ENCODE measurements around the gene ADGRD1.

DNA sequence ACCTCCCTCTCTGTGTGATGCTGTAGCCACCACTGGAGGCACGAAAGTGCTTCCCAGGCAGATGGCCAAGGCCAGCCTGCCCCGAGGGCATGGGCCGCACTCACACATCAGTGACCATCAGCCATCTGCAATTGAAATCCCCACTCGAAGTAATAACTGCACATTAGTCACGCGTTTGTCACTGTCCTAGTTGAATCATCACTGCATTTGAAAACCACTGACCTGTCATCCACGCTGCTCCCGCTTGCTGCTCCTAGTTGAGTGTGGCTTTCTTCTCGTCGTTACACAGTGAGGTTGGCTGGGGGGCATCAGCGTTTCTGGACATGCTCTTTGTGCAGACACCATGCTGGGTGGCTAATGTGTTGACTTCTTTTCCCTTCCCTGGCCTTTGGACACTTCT lies 176.1 kb downstream of the ADGRD1 start:
- TF ChIP-seq ELF4 (CRISPR knock-in tag; IDR thresholded peaks at IDR 0.05; ENCODE audit: low read depth), result no peak
- no peak for TF ChIP-seq JUN (CRISPR knock-in tag; IDR thresholded peaks at IDR 0.05)
- TF ChIP-seq, protein P1, sequence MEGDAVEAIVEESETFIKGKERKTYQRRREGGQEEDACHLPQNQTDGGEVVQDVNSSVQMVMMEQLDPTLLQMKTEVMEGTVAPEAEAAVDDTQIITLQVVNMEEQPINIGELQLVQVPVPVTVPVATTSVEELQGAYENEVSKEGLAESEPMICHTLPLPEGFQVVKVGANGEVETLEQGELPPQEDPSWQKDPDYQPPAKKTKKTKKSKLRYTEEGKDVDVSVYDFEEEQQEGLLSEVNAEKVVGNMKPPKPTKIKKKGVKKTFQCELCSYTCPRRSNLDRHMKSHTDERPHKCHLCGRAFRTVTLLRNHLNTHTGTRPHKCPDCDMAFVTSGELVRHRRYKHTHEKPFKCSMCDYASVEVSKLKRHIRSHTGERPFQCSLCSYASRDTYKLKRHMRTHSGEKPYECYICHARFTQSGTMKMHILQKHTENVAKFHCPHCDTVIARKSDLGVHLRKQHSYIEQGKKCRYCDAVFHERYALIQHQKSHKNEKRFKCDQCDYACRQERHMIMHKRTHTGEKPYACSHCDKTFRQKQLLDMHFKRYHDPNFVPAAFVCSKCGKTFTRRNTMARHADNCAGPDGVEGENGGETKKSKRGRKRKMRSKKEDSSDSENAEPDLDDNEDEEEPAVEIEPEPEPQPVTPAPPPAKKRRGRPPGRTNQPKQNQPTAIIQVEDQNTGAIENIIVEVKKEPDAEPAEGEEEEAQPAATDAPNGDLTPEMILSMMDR (IDR thresholded peaks at IDR 0.05), result no peak
- TF ChIP-seq, protein P2, sequence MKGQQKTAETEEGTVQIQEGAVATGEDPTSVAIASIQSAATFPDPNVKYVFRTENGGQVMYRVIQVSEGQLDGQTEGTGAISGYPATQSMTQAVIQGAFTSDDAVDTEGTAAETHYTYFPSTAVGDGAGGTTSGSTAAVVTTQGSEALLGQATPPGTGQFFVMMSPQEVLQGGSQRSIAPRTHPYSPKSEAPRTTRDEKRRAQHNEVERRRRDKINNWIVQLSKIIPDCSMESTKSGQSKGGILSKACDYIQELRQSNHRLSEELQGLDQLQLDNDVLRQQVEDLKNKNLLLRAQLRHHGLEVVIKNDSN (CRISPR knock-in tag; IDR thresholded peaks at IDR 0.05), result no peak
- no peak for TF ChIP-seq CREB1 (CRISPR knock-in tag; IDR thresholded peaks at IDR 0.05)
- no peak for TF ChIP-seq CREM (CRISPR knock-in tag; IDR thresholded peaks at IDR 0.05)
- no peak for TF ChIP-seq MYBL2 (CRISPR knock-in tag; IDR thresholded peaks at IDR 0.05)

All from WTC11 (cell line).